NCI-H2107 treated with DMSO at 0.1 percent for 48 hours (cell line): Measurements from ENCODE around the gene TTC4.

Experiments used
- DNase-seq: peaks from one replicate; lab custom pipeline; 2025; ENCODE audit not compliant: unreplicated experiment; lab: John Stamatoyannopoulos, UW

Gene TTC4

DNA sequence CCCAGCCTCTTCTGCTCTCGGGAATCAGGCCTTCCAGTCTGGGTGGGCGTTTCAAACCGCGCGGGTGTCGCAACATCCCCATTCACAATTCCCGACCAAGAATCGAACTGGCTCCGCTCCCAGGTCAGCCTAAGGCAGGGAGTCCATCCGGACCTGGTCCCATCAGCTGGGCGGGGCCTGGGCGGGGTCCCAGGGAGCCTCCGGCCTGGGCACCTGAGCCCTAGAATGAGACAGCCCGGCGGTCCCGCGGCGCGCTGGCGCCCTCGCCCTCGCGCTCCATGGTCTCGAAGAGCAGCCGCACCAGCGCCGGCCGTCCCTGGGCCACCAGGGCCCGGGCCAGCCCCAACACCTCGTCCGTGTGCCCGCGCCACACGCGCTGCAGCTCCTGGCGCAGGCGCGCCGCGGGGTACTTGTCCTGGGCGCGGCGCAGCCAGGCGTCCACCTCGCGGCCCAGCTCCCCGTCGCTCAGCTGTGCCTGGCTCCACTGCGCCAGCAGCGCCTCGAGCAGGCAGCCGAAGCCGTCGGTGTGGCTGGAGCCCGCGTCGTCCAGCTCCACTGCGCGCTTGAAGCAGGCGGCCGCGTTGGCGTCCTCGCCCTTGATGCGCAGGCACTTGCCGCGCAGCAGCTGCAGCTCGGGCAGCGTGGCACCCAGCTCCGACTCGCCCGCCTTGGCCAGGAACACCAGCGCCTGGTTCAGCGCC lies 65.5 kb downstream of the TTC4 start:
- DNase-seq, result no peak

DNA sequence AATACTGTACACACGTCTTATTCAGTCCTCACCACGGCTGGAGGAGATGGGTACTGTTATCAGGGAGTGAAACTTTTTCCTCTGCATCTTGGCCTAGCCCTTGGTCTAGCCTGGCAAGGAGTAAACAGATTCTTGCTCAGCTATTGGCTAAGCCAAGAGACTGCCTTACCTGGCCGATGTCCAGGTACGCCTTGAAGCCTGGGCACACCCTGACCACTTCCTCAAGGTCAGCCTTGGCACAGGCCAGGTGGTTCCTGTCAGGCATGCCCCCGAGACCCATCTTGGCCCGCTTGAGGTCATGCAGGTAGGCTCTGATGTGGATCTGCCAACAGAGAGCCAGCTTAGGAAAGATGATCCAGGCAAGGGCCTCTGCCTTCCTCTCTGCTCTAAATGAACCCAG lies 66.5 kb downstream of the TTC4 start:
- DNase-seq, result no peak

DNA sequence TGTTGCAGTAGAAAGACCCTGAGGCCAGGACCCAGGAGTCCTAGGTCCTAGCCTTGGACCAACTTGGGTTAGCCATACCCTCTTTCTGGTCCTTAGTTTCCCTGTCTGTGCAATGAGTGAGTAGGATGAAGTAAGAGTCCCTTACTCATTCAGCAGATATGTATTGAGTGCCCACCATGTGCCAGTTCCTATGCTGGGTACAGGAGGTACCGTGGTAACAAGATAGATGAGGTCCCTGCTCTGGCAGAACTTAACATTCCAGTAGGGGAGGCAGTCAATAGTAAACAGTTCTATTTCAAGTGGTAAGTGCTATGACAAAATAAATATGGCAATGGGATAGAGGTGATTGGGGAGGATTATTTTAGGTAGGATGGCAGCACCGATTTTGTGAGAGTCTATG lies 66.9 kb downstream of the TTC4 start:
- no peak for DNase-seq

DNA sequence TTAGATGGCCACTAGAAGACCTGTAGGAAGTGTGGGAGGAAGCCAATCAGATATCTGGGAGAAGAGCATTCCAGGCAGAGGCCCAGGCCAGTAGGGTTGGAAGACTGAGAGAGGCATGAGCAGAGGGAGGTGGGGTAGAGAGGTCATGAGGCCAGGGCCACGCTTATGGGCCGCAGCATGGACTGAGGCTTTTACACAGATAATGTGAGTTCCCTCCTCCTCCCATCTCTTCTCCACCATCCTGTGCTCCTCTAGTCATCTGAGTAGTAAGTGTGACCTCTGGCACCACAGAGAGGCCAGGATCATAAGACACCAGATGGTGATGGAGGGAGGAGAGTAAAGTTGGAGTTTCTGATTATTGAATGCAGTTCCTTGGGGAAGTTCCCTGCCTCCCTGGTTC lies 68.4 kb downstream of the TTC4 start:
- no peak for DNase-seq

DNA sequence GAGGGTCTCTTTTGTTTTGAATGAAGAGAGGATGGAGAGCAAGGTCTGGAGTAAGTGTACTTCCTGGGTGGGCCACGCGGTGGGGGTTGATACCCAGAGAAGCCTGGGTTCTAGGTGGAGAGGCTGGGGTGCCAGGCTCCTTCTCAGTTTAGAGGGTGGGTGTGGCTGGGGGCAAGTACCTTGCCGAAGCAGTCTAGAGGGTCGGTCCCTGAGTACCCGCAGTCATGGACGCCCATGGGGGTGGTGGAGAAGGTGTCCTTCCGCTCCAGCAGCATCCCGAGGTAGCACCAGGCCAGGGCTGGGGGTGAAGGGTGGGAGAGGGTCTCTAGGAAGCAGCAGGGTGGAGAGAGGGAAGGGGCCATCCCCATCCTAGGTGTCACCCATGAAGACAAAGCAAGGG lies 71.1 kb downstream of the TTC4 start:
- DNase-seq, result no peak

DNA sequence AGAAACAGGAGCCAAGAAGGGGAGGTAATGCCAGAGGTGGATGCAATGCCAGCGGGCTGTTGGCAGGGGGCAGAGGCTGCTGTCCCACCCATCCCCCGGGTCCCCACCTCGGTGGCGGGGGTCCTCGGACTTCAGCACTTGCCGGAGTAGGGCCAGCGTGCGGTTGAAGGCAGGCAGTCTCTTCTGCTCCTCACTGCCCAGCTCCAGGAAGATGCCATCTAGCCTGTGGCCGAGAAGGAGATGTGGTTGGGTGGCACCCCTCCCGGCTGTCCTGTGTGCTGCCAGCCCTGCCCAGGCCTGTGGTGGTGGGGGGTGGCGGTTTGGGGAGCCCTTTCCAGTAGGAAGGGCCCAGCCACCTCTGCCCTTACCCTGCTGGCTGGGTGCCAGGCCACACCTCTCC lies 71.9 kb downstream of the TTC4 start:
- DNase-seq, result no peak

DNA sequence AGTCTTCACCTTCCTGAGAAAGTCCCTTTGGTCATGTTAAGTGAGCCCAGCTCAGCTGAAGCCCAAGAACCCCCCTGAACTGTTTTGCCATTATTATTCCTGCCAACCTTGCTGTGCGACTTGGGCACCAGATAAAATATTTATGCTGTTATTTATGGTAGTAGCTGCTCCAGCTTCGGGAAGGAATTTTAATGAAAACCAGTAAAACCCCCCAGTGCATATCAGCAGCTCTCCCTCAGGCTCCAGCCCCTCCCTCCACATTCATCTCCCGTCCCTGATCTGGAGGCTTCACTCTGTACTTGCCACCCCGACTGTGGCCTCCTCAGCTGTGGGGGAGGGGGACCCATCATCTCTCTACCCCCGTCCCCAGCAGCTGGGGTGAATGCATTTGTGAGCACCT lies 72.8 kb downstream of the TTC4 start:
- DNase-seq, result no peak

DNA sequence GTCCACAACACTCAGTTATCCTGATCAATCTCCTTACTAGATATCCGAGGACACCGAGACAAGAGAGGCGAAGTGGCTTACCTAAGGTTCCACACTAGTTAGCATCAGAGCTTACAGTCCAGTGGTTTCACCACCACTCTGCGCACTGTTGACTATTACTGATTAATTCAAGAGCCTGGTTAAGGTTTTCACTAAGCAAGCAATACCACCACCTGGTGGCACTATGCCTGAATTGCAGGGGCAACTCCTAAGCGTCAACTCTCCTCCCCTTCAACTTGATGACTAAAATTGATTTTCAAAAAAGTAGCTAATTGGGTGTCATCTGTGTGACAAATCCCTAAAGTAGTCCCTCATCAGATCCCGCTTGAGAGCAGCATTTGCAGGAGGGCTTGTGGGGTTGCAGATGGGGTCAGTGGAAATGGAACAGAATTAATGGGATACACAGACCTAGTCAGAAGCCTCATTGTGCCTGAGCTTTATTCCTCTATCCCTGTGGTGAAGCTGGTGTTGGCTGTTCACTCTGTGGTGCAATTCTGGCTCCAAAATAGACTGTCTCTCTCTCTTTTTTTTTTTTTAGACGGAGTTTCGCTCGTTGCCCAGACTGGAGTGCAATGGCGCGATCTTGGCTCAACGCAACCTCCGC lies 76.3 kb downstream of the TTC4 start:
- no peak for DNase-seq
